Measurements from ENCODE around the gene ADAMTS9.

- no peak for TF ChIP-seq CTCF (IDR thresholded peaks at IDR 0.05; ENCODE audit: extremely low read depth in 1 of 2, insufficient read depth in 1 of 2, low read depth in 1 of 2, low read length in 2 of 2)
- no peak for TF ChIP-seq EZH2 (IDR thresholded peaks at IDR 0.05; ENCODE audit: borderline replicate concordance, low read depth, low read length, severe bottlenecking)
- TF ChIP-seq POLR2A (IDR thresholded peaks at IDR 0.05; ENCODE audit: low read depth, low read length), result no peak
- no peak for TF ChIP-seq GATA2 (IDR thresholded peaks at IDR 0.05; ENCODE audit: insufficient read depth, insufficient read length, low read depth, low read length)
- no peak for TF ChIP-seq MAX (IDR thresholded peaks at IDR 0.05; ENCODE audit: insufficient read depth, insufficient read length)
- no peak for TF ChIP-seq POLR2AphosphoS5 (IDR thresholded peaks at IDR 0.05; ENCODE audit: insufficient read depth, low read depth, low read length)
- no peak for TF ChIP-seq JUN (IDR thresholded peaks at IDR 0.05; ENCODE audit: borderline replicate concordance, insufficient read depth, insufficient read length, low read depth)
Measured at GRCh38 chr3:64475037-64475436, 212.8 kb downstream of the ADAMTS9 start.
